ENCODE results near the gene SCLT1.

The SCLT1 gene

DNA sequence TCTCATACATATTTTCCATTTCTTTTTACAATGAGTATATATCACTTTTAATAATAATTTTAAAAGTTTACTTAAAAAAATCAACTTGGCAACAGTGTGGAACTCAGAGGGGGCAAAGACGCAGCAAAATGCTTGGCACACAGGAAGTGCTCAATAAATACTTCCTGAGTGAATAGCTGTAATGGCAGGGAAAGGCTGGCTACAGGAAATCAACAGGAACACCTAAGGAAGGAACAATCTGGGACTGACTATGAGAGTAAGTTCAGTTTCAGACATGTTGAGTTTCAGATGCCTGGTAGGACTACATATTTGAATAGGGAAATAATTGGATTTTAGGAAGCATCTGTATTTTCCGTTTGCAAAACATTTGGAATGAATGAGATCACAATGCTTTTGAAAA, 137.6 kb downstream of the SCLT1 start:
- no peak for DNase-seq

DNA sequence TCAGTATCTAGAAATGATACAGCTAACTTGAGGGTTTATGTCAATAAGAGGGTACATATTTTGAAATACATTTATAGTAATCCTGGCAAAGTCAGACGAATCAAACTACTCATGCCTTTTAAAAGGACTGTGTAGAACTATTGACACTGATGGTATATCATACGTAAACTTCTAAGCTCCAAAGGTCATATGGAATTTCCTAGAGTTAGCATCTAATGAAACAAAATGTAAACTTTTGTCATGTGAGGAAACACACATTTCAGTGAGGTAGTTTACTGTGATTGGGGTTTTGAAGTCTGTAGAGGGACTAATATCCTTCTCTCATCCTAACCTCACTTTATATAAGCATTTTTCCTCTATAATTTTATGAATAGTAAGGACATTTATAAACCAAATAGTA, 138.4 kb downstream of the SCLT1 start:
- DNase-seq, result no peak

DNA sequence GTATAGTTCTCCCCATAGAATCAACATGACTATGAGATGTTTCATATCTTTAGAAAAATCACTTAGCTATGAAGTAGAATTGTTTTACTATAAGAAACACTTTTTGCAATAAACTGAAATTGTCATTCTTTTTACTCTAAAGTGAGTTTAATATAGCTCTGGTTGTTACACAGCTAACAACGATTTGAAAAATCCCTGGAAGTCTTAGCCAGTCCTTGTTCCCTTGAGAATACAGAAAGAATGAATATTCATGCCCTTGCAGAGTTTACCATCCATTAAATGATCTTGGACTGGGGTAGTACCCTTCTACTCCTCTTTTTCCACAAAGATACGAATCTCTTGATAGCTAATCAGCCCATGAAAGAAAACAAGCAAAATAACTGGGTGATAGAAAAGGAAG, 142.0 kb downstream of the SCLT1 start:
- DNase-seq, result no peak

DNA sequence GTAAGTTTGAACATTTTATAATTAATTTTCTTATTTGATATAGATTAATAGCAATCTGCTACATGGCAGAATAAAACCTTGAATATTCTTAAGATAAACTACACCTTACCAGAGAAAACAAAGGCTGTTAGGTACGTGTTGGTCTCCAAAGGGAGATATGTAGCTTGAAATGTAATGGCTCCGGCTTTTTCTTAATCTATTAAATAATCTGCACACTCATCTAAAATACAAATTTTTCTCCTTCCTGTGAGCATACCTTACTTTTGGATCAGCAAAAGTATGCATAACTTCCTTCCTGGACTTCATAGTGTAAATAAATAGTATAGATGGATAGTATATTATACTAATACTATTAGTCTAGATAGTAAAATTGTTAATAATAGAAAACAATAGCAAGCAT, 142.5 kb downstream of the SCLT1 start:
- no peak for DNase-seq

DNA sequence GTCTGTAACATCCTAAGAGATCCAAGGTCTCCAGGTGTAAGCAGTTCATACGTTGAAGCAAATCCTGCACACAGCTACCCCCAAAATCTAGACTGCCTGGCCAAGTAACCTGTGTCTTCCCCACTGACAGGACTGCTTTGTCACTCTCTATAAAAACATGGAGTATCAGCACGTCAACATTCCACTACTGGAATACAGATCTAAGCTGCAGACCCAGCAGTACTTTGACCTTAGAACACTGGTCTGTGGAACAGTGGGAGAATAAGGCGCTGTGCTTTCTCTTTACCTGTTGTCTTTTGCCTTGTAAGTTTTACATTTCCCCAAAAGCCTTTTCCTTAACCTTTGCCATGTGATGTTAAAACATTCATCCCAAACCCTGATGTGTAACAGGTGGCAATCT, 146.4 kb downstream of the SCLT1 start:
- no peak for DNase-seq

DNA sequence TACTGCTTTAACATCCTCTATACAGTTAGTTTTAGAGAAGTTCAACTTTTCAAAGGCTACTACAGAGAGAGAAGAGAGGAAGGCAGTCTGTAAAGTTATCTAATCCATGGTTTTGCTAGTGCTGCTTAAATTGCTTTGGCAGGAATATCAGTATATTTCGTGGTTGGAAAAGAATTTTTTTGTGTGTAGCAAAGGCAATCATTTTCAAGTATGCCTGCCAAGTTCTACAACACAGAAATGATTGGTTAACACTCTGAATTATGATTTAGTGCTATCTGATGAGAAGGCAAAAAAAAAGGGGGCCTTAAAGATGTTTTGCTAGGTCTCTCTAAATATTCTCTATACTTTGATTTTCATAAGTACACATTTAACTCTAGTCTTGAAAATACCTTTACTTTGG, 150.7 kb downstream of the SCLT1 start:
- no peak for DNase-seq

DNA sequence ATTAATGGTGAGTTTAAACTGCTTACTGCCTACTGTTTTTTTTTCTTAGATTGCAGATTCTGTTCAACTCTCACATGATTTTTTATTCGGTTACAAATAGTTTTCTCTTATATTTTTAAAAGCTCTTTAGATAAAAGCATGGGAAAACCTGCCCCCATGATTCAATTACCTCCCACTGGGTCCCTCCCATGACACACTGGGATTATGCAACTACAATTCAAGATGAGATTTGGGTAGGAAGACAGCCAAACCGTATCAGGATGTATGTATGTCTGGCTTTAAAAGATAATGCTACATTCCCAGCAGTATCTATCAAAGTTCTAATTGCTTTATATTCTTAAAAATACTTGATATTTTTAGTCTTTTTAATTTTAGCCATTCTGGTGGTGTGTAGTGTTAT, 152.4 kb downstream of the SCLT1 start:
- no peak for DNase-seq

DNA sequence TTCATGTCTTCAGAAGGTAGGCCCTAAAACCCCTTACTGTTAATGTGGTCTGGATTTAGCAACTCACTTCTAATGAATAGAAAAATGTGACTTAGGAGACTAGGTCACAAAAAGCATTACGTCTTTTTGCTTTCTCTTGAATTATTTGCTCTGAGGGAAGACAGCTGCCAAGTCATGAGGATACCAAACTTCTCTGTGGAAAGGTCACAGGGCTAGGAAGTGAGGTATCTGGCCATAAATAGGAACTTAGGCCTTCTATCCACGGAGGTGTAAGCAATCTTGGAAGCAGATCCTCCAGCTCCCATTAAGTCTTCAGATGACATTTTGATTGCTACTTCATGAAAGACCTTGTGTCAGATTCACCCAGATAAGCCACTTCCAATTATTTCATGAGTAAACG, 163.3 kb downstream of the SCLT1 start:
- no peak for DNase-seq

DNA sequence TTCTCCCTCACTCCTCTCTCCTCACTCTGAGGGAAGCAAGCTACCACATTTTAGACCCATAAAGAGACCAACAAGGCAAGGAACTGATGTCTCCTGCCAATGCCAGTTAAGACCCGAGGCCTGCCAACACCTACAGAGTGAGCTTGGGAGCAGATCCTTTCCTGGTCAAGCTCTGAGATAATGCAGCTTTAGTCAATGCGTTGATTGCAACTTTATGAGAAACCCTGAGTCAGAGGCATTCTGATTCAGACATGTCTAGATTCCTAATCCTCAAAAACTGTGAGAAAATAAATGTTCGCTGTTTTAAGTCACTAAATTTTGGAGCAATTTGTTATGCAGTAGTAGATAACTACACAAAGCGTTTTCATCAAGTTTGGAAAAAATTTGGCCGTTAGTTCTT, 168.4 kb downstream of the SCLT1 start:
- DNase-seq, result no peak

DNA sequence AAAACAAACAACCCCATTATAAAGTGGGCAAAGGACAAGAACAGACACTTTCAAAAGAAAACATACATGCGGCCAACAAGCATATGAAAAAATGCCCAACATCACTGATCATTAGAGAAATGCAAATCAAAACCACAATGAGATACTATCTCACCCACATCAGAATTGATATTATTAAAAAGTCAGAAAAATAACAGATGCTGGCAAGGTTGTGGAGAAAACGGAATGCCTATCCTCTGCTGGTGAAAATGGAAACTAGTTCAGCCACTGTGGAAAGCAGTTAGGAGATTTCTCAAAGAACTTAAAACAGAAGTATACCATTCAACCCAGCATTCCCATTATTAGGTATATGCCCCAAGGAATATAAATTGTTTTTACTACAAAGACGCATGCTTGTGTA, 171.4 kb downstream of the SCLT1 start:
- DNase-seq, result no peak

DNA sequence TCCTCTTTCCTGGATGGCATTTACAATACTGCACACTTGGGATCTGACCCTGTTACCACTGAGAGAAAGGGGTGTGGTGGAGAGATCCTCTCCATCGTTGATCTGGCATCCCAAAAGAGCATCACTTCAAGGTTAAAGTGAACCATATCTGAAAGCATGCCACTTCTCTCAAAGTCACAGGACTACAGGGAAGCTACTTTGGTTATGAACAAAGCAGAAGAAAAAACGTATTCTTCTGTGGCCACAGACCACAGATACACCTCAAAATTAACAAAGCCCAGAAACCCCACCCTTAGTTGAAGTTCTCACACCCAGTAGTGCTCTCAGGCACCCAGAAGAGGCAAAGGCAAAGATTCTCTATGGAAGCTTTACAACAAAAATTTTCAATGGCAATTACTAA, 175.6 kb downstream of the SCLT1 start:
- no peak for DNase-seq

DNA sequence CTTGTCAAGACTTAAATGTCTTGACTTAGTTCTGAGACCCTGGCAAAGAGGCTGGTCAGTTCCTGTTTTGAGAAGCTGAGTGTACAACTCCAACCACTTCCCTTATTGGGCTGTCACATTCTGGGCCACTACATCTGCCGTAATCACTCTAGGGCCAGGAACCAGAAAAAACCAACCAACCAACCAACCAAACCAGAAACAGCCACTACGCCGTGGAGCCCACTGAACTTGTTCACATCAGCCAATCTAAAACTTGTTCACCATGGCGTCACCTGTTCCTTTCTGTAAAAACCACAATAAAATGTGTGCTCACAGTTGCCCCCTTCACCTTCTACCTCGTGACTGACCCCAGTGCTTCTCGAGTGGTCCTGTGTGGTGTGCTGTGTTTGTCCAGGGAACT, 176.5 kb downstream of the SCLT1 start:
- DNase-seq, result no peak

DNA sequence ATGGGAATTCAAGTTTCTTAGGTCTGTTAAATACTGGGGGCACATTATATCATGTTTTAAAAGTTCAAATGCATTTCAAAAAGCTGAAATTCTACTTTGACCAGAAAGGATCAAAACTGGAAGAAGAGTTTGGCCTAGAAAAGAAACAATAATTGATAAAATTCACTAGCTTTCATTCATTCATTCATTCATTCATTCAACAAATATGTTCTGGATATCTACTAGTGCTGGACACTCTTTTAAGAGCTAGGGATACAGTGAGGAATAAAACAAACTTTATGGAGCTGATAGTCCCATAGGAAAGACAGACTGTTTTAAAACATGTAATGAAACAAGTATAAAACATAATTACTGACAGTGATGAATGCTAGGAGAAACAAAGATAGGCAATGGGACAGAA, 177.8 kb downstream of the SCLT1 start:
- DNase-seq, result no peak

DNA sequence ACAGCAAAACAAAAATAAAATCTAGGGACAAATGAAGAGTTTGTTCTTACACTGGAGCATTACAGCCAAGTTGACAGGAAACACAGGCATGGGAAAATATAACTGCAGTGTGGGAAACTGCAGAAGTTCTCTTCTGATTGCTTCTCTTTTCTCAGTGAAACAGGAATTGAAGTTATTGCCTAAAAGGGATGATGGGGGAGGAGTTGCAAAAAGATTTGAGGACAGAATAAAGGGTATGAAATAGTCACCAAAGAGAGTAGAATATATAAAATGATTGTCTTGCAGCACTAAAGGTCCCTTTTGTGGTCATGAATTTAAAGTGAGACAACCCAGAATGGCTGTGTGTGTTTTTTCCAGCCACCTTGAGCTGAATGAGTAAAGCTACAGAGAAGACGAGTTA, 180.1 kb downstream of the SCLT1 start:
- DNase-seq, result no peak

DNA sequence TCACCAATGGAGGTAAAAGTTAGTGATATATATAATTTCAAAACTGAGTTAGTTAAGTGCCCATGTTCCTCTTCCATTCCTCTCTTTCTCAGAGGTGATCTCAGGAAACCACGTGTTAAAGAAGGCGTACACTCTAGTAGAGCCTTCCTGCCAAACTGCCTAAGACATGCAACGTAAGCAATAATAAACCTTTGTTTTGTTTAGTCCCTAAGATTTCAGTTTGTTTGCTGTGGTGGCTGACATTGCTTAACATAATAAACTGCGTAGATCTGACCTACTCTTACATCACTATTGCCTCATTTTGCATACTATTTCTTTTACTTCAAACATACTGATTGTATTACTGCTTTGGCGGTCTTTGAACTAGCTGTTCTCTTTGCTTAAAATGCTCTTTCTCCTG, 184.6 kb downstream of the SCLT1 start:
- DNase-seq, result no peak

DNA sequence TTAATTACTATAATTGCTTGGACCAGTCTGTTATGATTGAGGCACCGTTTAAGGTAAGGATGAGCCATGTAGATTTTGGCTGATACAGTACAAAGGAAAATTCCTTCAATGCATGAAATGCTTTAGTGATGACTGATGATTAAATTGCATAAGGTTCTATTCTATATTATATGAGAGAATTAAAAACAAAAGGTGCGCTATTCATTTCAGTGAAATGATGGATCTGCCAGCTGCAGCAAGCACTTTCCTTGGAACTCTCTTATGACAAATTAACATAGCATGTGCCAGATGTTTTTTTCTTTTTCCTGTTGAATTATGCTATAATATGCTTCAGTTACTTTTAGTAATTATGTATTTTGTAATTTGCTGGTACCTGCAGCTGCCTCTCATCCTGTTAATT, 185.4 kb downstream of the SCLT1 start:
- DNase-seq, result no peak

DNA sequence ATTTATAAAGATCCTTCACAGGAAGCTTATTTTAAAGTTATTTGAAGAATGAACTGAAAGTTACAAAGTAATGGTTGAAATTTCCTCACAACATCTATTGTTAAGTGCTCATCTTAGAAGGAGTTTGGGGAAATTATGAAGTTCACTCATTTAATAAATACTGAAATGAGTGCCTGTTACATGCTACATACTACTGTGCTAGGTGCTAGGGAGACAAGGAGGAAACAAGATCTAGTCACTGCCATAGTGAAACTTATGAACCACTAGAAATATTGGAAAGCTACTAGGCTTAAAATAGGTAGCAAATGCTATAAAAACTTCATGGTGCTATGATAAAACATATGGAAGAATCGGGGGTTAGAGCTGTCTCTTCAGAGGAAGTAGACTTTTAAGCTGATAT, 186.8 kb downstream of the SCLT1 start:
- DNase-seq, result no peak

DNA sequence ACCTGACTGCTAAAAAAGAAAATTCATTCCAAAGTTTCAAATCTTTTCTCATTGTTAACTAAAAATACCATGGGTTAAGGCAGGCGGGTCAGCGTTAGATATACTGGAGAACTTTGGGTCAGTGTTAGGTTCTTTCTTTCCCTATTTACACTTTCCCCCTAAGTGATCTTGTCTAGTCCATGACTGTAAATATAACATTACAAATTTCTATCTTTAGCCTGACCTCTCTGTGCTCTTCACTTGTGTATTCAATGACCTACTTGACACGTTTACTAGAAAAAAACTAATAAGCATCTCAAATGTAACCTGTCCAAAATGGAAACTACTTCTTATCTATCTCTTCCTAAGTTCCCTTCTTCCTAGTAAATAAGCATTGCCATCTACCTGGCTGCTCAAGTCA, 188.5 kb downstream of the SCLT1 start:
- no peak for DNase-seq

DNA sequence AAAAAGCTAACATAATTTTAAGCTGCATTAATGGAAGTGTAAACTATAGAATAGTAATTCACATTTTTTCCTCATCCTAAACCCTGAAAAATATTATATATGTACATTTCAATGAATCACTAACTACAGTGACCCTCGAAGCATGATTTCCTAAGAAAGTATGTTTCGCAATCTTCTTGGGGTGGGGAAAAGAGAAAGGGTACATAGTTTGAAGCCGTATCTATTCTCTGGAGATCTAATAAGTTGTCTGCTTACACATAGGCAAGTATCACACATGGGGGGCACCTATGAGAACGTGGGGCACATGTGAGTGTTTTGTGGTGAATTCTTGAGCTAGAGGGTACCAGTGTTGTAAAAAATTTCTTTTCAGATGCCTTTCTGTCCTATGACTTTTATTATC, 212.7 kb downstream of the SCLT1 start:
- DNase-seq, result no peak

DNA sequence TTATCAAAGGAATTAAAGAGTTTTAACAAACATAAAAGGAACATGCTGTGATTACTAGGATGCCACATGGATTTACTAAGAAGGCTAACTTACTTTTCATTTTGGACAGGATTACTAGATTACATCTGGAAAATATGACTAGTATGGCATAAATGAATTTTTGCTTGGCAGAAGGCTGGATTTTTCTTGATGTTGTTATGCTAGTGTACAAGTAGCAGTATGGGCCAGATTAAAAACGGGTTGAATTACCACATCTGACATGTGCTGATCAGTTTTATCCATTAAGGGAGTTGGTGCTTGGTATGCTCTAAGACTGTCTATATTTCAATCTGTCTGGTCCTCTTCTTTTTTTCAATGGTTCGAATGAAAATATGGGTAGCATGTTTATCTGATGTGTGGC, 213.4 kb downstream of the SCLT1 start:
- DNase-seq, result no peak

DNA sequence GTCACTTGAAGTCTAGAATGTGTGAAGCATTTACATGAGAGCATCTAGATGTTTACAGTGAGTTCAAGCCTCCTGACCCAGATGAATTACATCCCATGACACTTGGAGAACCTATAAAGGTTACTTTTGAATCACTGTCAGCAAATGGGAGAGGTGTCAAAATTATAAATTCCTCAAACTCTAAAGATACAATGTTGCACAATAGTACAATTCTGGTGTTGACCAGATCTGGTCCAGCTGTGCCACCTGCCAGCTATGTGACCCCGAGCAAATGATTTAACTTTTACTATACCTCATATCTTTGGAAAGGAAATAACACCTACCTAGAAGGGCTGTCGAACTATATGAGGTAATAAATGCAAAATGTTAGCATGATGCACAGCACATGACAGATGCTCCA, 214.1 kb downstream of the SCLT1 start:
- DNase-seq, result no peak

DNA sequence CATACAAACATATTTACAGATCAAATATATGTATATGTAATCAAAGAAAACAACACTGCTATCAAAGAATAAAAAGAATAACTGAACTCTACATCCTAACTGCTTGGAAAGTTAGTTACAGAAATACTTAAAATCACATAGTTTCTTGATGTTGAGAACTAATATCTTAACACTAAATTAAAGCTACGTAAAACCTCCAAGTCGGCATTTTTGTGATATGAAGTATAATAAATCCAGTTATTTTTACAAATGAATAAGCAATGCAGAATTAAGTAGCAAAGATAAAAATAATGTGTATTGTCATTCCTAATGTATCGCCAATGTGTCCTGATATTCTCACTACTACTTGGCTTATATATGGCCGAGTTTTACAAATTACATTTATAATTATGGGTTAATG, 215.4 kb downstream of the SCLT1 start:
- DNase-seq, result no peak

DNA sequence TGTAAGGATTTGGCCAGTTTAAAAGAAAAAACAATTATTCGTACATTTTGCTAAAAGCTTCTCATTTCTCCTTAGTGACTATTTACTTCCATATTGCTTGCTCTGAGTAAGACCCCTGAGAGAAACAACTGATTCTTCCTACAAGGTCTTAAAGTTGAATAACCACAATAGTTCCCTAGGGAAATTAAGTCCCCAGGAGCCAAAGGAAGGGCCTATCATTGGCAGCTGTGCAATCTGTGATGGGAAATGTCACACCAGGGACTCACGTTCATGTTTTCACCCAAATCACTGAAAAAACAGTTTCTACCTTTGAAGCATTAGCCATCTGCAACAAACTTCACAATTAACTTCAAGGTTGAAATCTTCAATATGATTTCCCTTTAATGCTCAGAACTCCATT, 217.1 kb downstream of the SCLT1 start:
- no peak for DNase-seq

DNA sequence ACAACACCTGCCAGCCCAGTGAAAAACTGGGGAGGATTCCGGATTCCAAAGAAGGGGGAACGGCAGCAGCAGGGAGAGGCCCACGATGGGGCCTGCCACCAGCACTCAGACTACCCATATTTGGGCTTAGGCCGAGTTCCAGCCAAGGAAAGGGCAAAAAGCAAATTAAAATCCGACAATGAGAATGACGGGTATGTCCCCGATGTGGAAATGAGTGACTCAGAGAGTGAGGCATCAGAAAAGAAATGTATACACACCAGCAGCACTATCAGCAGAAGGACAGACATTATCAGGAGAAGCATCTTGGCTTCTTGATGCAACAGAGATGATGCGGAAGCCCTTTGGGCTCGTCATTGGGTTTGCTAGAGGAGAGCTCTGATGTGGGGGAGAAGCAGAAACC, 221.4 kb downstream of the SCLT1 start:
- DNase-seq, result no peak

DNA sequence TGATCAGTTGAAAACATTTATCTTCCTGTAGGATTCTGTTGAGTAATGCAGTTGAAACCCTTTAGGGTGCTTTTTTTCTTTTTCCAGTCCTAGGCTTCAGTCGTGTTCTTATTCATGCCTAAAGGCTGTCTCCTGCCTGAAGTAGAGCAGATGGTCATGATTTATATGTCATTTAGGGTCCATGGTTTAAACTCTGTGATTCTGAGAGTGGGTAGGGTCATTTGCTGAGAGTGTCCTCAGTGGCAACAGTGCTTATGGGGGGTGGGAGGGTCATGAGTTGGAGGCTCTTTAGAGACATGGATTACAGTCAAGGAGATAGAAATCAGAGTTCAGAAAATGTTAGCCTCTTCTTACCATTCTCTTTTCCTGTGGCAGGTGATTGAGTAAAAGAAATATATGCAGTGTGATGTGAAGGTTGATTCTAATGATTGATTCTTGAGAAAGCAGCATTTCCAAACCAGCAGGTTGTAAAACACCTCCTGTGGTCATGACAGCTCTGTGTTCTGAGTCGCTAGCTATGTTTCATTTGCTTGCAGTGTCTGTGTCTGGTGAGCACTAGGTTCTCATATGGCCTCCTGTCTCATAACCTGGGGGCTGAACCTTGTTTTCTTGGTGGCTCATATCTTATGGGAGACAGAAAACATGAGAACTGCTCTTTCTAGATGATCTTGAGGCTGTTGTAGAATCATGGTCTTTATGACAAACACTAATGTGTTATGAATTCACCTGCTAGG, 223.4 kb downstream of the SCLT1 start:
- no peak for DNase-seq

DNA sequence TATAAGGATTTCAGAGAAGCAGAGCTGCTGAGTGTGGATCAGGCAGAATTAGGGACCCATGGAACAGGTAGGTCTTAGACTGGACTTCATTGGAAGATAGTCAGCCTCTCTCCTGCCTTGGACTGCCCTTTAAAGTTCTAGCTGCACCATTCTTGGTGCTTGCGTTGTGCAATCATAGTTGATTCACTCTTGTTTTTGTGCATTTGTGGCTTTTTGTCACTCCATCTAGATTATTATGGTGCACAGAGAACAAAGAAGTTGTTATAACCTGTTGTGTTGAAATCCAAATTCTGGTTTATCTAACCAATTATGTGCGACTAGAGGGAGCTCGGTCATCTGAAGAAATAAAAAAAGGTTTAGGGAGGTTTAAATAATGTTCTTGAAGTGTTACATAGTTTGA, 224.6 kb downstream of the SCLT1 start:
- DNase-seq, result no peak
